ENCODE results near the gene ATP6V0D1.

DNA sequence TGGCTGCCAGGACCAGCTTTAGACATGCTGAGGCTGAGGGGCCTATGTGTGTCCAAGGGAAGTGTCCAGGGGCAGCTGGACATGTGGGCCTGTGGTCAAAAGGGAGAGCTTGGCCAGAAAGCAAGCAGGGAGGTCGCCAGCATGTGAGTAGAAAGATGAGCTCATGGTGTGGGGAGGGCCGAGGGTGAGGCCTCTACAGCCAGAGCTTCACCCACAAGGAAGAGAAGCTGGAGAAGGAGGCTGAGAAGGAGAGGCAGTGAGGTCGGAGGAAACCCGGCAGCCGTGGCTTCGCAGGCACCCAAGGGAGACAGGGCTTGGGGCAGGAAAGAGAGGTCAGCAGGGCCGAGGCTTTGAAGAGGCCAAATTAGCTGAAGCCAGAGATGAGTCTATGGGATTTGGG lies 54.0 kb downstream of the ATP6V0D1 start:
- TF ChIP-seq, protein P1, sequence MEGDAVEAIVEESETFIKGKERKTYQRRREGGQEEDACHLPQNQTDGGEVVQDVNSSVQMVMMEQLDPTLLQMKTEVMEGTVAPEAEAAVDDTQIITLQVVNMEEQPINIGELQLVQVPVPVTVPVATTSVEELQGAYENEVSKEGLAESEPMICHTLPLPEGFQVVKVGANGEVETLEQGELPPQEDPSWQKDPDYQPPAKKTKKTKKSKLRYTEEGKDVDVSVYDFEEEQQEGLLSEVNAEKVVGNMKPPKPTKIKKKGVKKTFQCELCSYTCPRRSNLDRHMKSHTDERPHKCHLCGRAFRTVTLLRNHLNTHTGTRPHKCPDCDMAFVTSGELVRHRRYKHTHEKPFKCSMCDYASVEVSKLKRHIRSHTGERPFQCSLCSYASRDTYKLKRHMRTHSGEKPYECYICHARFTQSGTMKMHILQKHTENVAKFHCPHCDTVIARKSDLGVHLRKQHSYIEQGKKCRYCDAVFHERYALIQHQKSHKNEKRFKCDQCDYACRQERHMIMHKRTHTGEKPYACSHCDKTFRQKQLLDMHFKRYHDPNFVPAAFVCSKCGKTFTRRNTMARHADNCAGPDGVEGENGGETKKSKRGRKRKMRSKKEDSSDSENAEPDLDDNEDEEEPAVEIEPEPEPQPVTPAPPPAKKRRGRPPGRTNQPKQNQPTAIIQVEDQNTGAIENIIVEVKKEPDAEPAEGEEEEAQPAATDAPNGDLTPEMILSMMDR (IDR thresholded peaks at IDR 0.05), result no peak
- TF ChIP-seq POLR2A (IDR thresholded peaks at IDR 0.05; ENCODE audit: low read depth) (no peak), EP300 (IDR thresholded peaks at IDR 0.05) (no peak)
